Muscle layer of colon (tissue), 2 donors: Measurements from ENCODE around the gene TTC23L.

ENCODE experiments used
- H3K27ac ChIP-seq: one replicate; pipeline ENCODE4 v1.7.0; 2013; ENCODE audit warnings: low read depth, mild to moderate bottlenecking, low read length, moderate library complexity
- H3K27me3 ChIP-seq, 2 donors: one replicate each; pipeline ENCODE4 v1.7.0; 2013; ENCODE audit warnings: low read length in 2 of 2, mild to moderate bottlenecking in 2 of 2; ENCODE audit not compliant: insufficient read depth in 2 of 2, control insufficient read depth in 1 of 2
- H3K36me3 ChIP-seq: one replicate; pipeline ENCODE4 v1.7.0; 2013; ENCODE audit warnings: mild to moderate bottlenecking, low read length; ENCODE audit not compliant: insufficient read depth
- H3K4me1 ChIP-seq: one replicate; pipeline ENCODE4 v1.7.0; 2013; ENCODE audit warnings: mild to moderate bottlenecking, low read length; ENCODE audit not compliant: insufficient read depth
- H3K4me3 ChIP-seq, 2 donors: one replicate each; pipeline ENCODE4 v1.7.0; 2013; ENCODE audit warnings: low read length in 2 of 2, low read depth in 1 of 2, mild to moderate bottlenecking in 1 of 2, moderate library complexity in 1 of 2
- H3K9ac ChIP-seq: one replicate; pipeline ENCODE4 v1.7.0; 2013; ENCODE audit warnings: low read length
- H3K9me3 ChIP-seq: one replicate; pipeline ENCODE4 v1.7.0; 2013; ENCODE audit warnings: mild to moderate bottlenecking, low read length
- donor health status: abdominal sarcoma.
- donor health status: Adenocarcinoma of cecum.

TTC23L gene

GRCh38 chr5:34876275-34876674 lies 37.3 kb downstream of the TTC23L start:
- H3K36me3 ChIP-seq, result no peaks in the 10 kb centered on the region
- H3K9ac ChIP-seq, result no peak overlapping the region
- no peaks in the 10 kb centered on the region for H3K9me3 ChIP-seq
- H3K4me1 ChIP-seq, result no peaks in the 10 kb centered on the region
- H3K4me3 ChIP-seq, result no peak overlapping the region
- H3K27ac ChIP-seq, result no peak overlapping the region
- no peaks in the 10 kb centered on the region for H3K27me3 ChIP-seq

GRCh38 chr5:34881246-34881645 lies 42.3 kb downstream of the TTC23L start:
- H3K4me3 ChIP-seq, result no peak overlapping the region
- no peaks in the 10 kb centered on the region for H3K9me3 ChIP-seq
- no peaks in the 10 kb centered on the region for H3K36me3 ChIP-seq
- no peak overlapping the region for H3K27ac ChIP-seq
- no peaks in the 10 kb centered on the region for H3K27me3 ChIP-seq
- no peak overlapping the region for H3K9ac ChIP-seq
- H3K4me1 ChIP-seq, result no peaks in the 10 kb centered on the region

- H3K9ac ChIP-seq, result no peak overlapping the region
- H3K9me3 ChIP-seq, result no peaks in the 10 kb centered on the region
- no peaks in the 10 kb centered on the region for H3K4me1 ChIP-seq
- no peak overlapping the region for H3K27ac ChIP-seq
- H3K4me3 ChIP-seq, result no peak overlapping the region
- no peaks in the 10 kb centered on the region for H3K36me3 ChIP-seq
- H3K27me3 ChIP-seq, result no peaks in the 10 kb centered on the region
Observed at GRCh38 chr5:34886392-34887119, 47.6 kb downstream of the TTC23L start.

GRCh38 chr5:34889394-34889793 lies 50.4 kb downstream of the TTC23L start:
- H3K4me3 ChIP-seq, result no peak overlapping the region
- H3K27me3 ChIP-seq, result no peaks in the 10 kb centered on the region
- no peak overlapping the region for H3K9ac ChIP-seq
- H3K9me3 ChIP-seq, result no peaks in the 10 kb centered on the region
- no peaks in the 10 kb centered on the region for H3K36me3 ChIP-seq
- H3K27ac ChIP-seq, result no peak overlapping the region
- no peaks in the 10 kb centered on the region for H3K4me1 ChIP-seq

- no peak overlapping the region for H3K9ac ChIP-seq
- H3K27ac ChIP-seq, result no peak overlapping the region
- H3K36me3 ChIP-seq, result no peaks in the 10 kb centered on the region
- H3K4me1 ChIP-seq, result no peaks in the 10 kb centered on the region
- H3K9me3 ChIP-seq, result no peaks in the 10 kb centered on the region
- no peaks in the 10 kb centered on the region for H3K27me3 ChIP-seq
- H3K4me3 ChIP-seq, result no peak overlapping the region
Observed at GRCh38 chr5:34891981-34892380, 53.0 kb downstream of the TTC23L start.

- H3K36me3 ChIP-seq, result no peaks in the 10 kb centered on the region
- H3K9ac ChIP-seq, result no peak overlapping the region
- no peak overlapping the region for H3K4me3 ChIP-seq
- no peaks in the 10 kb centered on the region for H3K27me3 ChIP-seq
- H3K4me1 ChIP-seq, result no peaks in the 10 kb centered on the region
- H3K27ac ChIP-seq, result no peak overlapping the region
- H3K9me3 ChIP-seq, result no peaks in the 10 kb centered on the region
Observed at GRCh38 chr5:34892414-34892813, 53.5 kb downstream of the TTC23L start.

- Histone ChIP-seq H3K9me3 (no peaks in the 10 kb centered on the region), H3K4me1 (no peaks in the 10 kb centered on the region), H3K27me3 (no peaks in the 10 kb centered on the region), H3K9ac (no peak overlapping the region), H3K36me3 (no peaks in the 10 kb centered on the region), H3K4me3 (no peak overlapping the region), H3K27ac (no peak overlapping the region)
Observed at GRCh38 chr5:34894716-34895115, 55.8 kb downstream of the TTC23L start.

GRCh38 chr5:34895641-34896419 lies 56.9 kb downstream of the TTC23L start:
- Histone ChIP-seq H3K27ac (no peak overlapping the region), H3K4me1 (no peaks in the 10 kb centered on the region), H3K9me3 (no peaks in the 10 kb centered on the region), H3K27me3 (no peaks in the 10 kb centered on the region), H3K9ac (no peak overlapping the region), H3K4me3 (no peak overlapping the region), H3K36me3 (no peaks in the 10 kb centered on the region)

- Histone ChIP-seq H3K9ac (no peak overlapping the region), H3K27me3 (no peaks in the 10 kb centered on the region), H3K36me3 (no peaks in the 10 kb centered on the region), H3K4me1 (no peaks in the 10 kb centered on the region), H3K4me3 (no peak overlapping the region), H3K9me3 (no peaks in the 10 kb centered on the region), H3K27ac (no peak overlapping the region)
Observed at GRCh38 chr5:34897646-34898045, 58.7 kb downstream of the TTC23L start.

- Histone ChIP-seq H3K27me3 (no peaks in the 10 kb centered on the region), H3K4me1 (no peaks in the 10 kb centered on the region), H3K36me3 (no peaks in the 10 kb centered on the region), H3K4me3 (no peak overlapping the region), H3K27ac (no peak overlapping the region), H3K9me3 (no peaks in the 10 kb centered on the region), H3K9ac (no peak overlapping the region)
Observed at GRCh38 chr5:34898258-34898895, 59.4 kb downstream of the TTC23L start.

GRCh38 chr5:34899066-34899465 lies 60.1 kb downstream of the TTC23L start:
- Histone ChIP-seq H3K4me1 (no peaks in the 10 kb centered on the region), H3K27ac (no peak overlapping the region), H3K36me3 (no peaks in the 10 kb centered on the region), H3K9ac (no peak overlapping the region), H3K4me3 (no peak overlapping the region), H3K27me3 (no peaks in the 10 kb centered on the region), H3K9me3 (no peaks in the 10 kb centered on the region)
